Stimulated activated naive CD8-positive, alpha-beta T cell treated with anti-CD3 and anti-CD28 coated beads, Interleukin-15, Interleukin-2, amounts not matched to agents 100 U/mL and 50 U/mL, for 24 hours (primary cell): Measurements from ENCODE around the gene CCDC102A.
"Not testable (repeated sequence)": the region's sequence is repeated elsewhere in the genome, so short reads cannot be mapped to it uniquely, and the experiment has no call there.

ENCODE experiments used
- ATAC-seq: fragments of 150-1000 bp; cut with Tn5 transposase; one replicate; pipeline ENCODE4 v1.10.0; 2021
- DNase-seq: peaks from one replicate; pipeline ENCODE4 v3.0.0; 2021

The CCDC102A gene

DNA sequence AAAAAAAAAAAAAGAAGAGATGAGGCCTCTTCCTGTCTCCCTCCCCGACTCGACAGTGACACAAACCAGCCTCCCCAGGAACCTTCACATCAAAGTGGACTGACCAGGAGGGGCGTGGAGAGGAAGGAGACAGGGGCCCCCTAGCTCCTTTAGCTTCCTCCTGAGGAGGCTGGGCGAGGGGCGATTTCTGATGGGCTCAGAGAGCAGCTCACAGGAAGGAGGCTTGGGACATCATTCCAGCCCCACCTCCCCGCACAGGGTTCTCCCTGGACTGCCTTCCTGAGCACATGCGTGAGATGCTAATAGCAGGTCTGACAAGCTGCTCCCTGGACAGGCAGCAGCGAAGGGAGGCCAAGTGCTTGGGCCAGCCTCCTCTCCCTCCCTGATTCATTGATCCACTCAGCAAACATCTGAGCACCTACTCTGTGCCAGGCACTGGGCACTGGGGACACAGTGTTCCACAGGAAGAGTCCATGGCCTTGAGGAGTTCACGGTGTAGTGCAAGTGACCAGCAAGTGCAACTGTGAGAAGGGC is 35.7 kb downstream of the CCDC102A start:
- ATAC-seq, result peak; percentile 37
- no peak for DNase-seq

DNA sequence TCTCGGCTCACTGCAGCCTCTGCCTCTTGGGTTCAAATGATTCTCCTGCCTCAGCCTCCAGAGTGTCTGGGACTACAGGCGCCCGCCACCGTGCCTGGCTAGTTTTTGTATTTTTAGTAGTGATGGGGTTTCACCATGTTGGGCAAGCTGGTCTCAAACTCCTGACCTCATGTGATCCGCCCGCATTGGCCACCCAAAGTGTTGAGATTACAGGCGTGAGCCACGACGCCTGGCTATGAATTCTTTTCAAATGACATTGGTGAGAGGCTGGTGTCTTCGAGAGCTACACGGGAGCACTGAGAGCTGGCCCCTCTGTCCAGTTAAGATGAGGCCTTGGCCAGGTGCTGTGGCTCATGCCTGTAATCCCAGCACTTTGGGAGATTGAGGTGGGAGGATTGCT is 36.4 kb downstream of the CCDC102A start:
- not testable (repeated sequence) for DNase-seq, ATAC-seq

DNA sequence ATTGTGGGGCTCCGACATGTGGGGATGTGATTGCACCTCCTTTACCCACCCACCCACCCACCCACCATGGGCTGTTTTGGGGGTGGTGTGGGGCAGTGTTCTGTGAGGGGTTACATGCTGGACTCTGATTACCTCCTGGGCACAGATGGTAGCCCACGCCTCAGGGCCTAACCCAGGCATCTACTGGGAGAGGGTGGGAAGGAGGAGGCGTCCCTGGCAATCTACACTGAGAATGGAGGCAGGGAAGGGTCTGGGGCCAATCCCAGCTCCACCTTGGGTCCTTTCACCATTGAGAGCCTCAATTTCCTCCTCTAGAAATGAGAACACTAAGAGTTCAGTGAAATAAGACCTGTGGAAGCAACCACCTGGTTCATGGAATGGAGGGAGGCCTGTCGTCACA is 38.3 kb downstream of the CCDC102A start:
- no peak for ATAC-seq

DNA sequence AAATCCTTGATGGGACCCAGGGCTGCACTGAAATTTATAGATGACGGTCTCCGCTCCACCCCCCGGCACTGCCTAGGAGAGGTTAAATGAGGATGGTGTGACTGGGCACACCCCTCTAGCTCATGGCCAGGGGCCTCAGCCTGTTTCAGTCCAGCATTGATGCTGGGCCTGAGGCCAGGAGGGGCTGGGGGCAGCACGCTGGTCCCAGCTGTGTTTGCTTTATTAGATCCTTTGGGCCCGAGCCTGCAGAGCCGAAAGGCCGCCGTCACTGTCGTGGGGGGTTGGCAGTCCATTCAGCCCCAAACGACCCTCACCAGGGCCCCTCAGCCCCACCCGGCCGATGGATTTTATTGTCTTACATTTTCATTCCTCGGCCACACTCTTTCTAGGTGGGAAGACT is 39.2 kb downstream of the CCDC102A start:
- DNase-seq (no peak), ATAC-seq (no peak)

More for the DNA sequence above, 38.3 kb downstream of the CCDC102A start:
- DNase-seq, result no peak

DNA sequence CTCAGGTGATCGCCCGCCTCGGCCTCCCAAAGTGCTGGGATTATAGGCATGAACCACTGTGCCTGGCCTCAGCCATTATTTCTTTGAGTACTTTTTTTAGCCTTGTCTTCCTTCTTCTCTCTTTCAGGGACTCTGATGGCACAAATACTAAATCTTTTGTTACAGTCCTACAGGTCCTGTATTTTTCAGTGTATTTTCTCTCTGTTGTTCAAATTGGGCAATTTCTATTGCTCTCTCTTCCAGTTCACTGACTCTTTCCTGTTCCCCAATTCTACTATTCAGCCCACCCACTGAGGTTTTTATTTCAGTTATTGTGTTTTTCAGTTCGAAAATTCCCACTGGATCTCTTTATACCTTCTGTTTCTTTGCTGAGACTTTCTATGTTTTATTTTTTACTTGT is 42.6 kb downstream of the CCDC102A start:
- ATAC-seq (no peak), DNase-seq (no peak)

DNA sequence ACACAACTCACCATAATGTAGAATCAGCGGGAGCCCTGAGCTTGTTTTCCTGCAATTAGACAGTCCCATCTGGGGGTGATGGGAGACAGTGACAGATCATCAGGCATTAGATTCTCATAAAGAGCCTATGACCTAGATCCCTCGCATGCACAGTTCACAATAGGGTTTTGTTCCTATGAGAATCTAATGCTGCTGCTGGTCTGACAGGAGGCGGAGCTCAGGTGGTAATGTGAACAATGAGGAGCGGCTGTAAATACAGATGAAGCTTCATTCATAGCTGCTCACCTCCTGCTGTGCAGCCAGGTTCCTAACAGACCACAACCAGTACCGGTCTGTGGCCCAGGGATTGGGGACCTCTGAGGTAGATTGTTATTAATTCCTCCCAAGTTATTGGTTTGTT is 47.1 kb downstream of the CCDC102A start:
- ATAC-seq, result no peak
- no peak for DNase-seq

DNA sequence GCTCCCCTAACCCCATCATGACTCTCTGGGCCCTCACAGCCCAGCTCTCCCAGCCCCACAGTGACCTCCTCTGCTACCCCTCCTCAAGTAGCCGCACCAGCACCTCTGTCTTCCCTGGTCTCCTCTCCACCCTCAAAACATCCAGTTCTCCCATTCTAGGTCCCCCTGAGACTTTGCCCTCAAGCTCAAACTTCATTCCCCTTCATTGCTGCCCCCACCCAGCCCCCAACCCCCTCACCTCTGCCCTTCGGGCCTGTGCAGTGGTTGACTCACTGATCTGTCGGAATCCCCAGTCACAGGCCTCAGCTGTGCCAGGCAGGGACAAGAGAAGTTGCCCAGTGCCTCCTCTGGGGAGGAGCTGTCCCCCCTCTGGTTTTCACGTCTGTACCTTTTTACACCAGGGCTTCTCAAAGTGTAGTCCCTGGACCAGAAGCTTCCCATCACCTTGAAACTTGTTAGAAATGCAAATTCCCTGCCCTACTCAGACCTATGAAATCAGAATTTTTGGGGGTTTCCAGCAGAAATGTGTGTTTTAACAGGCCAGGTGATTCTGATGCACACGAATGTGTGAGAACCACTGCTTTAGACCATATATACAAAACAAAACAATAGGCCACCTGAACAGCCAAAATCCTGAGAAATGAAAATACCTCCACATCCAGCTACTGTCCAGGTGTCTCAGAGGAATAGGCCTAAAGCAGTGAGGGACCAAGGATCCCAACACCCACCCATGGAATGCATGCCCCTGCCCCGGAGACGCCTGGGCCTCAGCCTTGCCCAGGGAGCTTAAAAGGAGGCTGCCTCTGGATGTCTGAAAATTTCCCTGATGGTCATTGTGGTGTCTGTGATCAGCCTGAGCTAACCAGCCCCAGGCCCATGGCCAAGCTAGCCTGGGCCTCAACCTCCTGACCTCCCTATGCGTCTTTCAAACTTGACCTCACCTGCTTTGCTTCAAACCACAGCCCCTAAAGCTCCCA is 49.2 kb downstream of the CCDC102A start:
- no peak for DNase-seq
- ATAC-seq, result no peak

DNA sequence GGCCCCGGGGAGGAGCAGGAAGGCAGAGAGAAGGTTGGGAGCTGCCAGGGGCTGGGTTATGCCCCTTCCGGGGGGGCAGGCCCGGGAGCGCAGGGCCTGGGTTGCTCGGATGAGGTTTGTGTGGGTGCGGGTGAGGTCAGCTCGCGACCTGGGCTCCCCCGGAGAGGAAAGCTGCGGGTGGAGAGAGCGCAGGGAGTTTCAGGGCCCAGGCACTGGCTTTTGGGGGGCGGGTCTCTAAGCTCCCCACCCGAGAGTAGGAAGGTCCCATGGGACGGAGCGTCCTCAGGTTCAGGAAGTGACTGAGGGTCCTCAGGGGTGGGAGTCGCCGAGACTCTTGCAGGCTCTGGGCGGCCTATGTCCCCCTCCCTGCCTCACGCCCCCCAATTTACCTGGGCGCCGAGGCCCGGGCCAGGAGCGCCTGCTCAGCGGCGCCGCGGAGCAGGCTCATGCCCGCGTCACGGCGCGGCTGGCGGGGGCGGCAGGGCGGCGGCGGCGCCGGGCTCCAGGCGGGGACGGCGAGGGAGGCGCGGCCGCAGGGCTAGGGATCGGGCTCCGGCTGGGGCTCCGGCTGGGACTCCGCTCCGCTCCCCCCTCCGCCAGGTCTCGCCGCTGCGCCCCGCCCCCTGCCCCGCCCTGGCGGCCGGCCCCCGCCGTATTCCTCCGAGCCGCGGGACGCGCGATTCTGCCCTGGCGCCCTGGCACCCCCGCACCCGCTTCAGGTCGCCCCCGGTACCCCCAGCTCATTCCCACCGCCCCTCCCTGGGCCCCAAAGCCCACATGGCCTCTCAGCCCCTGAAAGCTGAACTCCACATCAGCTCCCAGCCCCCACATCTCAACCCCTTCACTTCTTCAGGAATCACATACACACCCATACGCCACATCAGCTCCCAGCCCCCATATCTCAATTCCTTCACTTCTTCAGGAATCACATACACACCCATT is 50.2 kb downstream of the CCDC102A start, which contains the start of gene DOK4:
DOK4 (minus strand) TSS at position 578 of the 942 bp plus-strand sequence. CDS start 6,986 bp downstream, outside the sequence.
- DNase-seq (peak; percentile 91), ATAC-seq (peak; percentile 96)

DNA sequence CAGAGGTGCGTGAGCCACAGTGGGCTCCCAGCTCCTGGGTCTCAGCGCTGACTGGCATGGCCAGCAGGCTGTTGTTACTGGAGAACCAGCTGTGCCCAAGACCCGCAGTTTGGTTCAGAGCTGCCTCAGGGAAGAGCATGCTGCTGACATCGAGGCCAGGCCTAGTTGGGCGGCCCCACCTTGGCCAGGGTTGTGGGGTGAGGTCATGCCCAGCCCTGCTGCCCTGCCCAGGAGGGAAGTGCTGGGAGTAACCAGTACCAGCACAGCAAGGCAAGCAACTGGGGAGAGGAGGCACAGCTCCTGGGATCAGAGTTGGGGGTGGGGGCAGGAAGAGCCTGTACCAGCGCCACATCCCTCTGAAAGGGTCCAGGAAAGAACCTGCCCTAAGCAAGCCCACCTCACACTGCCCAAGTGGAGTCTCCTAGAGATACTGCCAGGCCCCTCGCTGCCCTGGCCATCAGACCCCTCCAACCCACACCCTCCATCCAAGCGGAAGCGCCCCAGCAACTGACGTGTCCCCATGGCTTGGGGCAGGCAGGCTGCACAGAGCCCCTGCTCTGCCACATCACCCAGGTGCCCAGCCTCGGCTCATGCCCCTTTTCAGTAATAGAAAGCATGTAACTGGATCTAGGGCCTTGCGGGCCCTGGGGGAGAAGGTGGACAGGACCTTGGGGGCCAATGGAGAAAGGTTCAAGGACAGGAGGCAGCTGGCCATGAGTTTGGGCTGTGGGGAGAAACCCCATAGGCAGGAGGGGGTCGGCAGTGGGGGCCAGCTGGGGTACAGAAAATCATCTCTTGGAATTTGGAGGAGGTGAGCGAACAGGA is 51.1 kb downstream of the CCDC102A start:
- ATAC-seq (no peak), DNase-seq (no peak)

DNA sequence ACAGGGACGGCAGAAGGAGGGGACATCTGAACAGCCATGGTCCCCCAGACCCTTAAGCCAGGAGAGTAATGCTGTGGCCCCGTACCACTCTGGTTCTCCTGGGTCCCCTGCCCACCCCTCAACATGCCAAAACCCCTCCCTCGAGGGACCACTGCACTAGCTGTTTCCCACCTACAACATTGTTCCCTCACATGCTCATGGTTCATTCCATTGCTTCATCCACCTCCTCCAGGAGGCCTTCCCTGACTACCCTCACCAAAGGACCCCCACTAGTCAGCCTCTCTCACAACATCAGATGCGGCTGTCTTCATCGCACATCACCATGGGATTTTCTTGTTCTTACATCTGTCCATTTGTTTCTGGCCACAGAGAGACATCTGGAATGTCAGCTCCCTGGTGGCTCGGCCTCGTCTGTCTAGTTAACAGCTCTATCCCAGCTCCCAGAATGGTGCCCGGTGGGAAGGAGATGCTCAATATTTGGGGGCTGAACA is 51.8 kb downstream of the CCDC102A start:
- DNase-seq (no peak), ATAC-seq (no peak)

DNA sequence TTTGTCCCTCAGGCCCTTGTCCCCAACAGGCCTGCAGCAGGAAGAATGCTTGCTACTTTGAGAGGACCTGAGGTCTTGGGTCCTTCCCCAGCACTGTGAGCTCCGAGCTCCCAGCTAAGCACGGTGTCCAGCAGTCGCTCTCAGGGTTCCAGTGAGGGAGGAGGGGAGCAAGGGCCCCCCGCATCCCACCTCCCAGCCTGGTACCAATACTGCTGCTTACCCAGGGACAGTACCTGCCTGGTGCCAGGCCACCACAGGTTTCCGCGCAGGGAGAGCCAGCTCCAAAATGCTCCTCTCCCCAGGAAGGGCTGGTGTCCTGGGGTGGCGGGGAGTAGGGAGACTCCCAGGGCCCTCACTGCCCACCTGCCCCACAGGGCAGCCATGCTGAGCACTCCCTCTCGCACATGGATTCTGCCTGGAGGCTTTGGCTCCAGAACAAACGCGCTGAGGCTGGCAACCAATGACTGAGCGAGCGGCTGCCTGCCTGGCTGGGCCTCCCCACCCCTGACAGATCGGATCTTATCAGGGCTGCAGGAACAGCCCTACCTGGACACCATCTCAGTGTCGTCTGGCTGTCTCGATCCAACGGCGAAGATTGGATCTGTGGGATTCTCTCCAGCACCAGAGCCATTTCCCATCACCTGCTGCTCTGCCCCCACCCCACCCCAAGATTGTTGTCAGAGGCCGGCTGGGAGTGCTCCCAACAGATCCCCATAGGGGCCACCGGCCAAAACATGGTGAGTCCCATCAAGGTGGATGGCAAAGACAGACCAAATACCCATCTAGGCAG is 52.5 kb downstream of the CCDC102A start:
- ATAC-seq, result no peak
- DNase-seq, result no peak

DNA sequence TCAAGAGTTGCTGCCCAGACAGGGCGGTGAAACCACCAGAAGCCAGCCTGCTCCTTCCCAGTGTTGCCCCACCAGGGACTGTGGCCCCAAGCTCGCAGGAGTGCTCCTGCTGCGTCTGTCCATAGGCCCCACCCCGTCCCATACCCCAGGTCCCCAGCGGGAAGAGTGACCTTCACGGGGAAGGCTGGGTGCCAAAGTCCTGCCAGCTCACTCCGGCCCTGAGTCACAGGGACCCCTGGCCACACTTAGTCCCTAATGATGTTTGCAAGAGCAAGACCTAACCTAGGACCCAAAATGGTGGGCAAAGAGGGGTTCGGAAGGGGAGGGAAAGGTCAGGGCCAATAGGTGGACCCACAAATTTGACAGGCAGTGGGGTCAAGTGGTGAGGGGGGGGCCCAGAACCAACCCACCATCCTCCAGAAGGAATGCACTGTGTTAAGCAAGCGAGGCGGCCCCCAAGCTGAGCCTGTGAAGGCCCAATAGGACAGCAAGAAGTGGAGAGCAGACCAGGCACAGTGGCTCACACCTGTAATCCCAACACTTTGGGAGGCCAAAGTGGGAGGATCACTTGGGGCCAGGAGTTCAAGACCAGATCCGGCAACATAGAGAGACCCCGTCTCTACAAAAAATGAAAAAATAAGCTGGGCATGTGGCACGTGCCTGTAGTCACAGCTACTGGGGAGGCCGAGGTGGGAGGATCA is 53.4 kb downstream of the CCDC102A start:
- ATAC-seq (no peak), DNase-seq (no peak)

DNA sequence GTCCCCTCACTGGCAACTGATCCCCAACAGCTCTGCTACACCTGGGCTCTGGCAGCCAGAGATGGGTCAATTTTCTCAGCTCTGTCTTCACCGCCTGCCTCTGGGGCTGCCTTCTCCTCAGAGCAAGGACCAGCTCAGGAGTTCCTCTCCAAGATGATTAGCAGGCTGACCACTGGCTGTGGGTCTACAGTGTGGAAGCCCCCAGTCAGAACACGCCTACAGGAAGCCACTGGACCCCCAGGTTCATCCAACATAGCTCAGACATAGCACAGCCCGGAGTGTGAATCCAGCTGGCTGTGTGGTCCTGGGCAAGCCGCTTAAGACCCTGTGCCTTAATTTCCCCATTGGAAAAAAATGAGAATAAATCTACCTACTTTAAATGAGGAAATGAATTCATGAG is 55.0 kb downstream of the CCDC102A start:
- no peak for DNase-seq
- ATAC-seq, result no peak

DNA sequence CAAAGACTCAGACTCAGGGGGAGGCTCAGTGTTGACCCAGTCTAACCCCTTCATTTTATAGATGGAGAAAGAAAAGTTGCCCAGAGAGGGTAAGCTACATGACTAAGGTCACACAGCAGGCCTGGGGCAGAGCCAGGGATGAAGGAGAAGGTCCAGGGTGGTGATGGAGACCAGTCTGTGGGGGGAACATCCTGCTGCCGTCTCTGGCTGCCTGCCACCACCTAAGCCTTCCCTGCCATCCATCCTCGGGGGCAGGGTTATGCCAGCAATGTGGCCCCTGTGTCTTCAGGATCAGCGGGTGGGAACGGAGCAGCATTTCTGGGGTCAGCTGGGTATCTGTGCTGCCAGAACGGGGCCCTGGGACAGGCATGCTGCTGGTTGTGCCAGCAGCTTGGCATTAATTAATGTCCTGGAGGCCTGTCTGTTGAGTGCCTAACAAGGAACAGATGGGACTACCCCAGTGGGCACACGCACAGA is 55.6 kb downstream of the CCDC102A start:
- DNase-seq (no peak), ATAC-seq (no peak)

DNA sequence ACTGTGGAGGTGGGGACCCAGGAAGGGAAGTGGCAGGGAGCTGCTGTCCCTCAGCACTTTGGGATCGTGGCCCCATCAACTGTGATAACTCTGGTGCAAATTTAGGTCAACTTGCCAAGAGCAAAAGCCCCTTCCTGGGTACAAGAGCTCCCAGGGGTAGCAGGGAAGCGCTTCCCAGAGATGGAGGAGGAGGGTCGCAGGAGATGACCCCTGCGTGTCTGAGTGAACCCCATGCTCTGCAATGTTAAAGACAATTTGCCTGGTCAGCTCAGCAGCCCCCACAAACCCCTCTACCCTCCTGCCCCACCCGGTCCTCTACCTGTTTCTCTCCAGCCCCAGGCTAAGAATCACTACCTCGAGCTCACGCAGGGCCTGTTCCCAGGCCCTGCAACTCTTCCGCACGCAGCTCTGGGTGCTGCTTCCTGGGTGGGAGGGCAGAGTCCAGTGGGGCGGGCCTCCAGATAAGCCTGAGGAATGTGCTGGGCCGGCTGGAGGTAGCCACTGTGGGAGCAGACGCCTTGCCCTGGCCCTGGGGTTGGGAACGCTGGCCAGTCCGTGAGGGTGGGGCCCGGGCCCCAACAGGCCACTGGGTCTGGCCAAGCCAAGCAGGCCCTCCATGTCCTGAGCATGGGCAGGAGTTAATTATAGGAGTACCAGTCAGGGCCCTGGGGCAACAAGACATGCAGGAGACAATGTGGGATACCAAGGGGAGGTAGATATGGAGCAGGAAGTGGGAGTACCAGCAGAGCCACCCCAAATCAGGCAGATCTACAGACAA is 56.2 kb downstream of the CCDC102A start:
- ATAC-seq (no peak), DNase-seq (no peak)

DNA sequence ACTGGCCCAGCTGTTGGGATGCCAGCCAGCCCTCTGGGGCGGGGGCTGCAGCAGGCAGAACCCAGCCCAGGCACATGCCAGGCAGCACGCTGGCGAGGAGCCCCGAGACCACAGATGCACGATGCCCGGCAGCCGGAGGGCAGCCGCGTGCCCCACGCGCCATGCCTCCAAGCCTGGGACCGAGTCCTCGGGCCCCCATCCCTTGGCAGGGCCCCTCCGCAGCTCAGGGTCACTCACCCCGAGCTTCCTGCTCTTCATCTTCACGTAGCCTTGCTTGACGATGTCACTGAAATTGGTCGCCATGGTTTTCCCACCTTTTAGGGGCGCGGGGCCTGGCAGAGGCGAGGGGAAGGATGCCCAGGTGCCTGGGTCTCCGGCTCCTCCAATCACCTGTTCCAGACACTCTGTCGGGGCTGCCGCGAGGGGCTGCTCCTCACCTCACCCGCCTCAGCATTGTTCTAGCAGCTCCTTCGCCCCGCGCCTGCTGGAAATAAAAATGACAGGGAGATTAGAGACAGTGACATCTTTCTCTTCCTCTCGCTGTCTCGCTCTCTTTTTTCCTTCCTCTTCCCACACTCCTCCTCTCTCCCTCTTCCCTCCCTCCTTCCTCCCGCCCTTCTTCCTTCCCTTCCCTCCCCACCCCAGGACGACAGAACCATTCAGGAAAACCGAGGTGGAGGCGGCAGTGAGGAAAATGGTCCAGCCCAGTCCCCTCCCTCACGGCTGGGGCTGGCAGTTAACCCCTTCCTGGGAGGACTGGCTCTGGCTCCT is 57.0 kb downstream of the CCDC102A start:
- no peak for ATAC-seq
- no peak for DNase-seq

DNA sequence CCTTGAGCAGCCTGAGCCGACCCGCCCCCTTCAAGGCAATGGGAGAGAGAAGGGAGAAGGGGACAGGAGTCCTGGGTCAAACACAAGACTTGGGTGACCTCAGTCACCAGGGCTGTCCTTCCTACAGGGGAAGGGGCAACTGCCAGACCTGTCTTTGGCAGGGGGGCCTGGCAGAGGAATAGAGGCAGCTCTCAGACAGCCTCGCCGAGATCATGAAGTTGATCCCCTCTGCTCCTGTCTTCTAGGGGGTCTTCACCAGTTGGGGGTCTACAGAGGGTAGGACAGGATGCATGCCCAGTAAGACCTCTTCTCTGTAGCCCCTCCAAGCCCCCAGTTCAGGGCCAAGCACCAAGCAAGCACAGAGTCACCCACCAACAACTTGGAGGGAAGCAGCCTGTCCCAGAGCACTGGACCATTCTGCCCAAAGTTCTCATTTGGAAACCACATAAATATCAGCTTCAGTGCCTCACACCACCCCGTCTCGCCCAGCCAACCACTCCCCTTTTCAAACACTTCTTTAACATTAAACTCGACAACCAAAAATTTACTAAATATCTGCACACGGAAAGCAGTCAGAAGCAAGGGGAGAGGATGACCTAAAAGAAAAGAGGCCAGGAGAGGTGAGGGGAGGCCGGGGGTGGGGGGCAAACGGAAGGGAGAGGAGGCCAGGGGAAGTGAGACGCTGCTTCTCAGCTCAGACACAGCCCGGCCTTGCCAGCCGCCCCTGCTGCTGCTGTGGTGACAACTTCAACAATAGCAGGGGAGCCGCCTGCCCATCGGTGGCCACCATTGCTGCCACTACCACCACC is 57.8 kb downstream of the CCDC102A start:
- ATAC-seq (no peak), DNase-seq (no peak)
